AG04449 (cell line): Measurements from ENCODE around the gene KIF22.

Experiments used
- CTCF ChIA-PET: fragments of 350-600 bp; formaldehyde crosslinking; extraction: SDS; loops from one replicate; lab custom pipeline; 2021; ENCODE audit warnings: antibody characterized with exemption; lab: Yijun Ruan, JAX
- POLR2A ChIA-PET: fragments of 400-600, 350-600 bp; formaldehyde crosslinking; extraction: SDS; loops from one replicate; lab custom pipeline; 2020; ENCODE audit warnings: antibody characterized with exemption, inconsistent platforms; lab: Yijun Ruan, JAX
- DNase-seq: peaks from one replicate; pipeline ENCODE4 v3.0.0-alpha.2; 2010; ENCODE audit warnings: low read depth, low spot score
- H3K4me3 ChIP-seq: 2 replicates; pipeline ENCODE4 v1.5.1; 2011; ENCODE audit warnings: low read depth, mild to moderate bottlenecking, control low read depth, low read length
- TF ChIP-seq, protein P1 (sequence below): IDR thresholded peaks from one replicate; pipeline ENCODE4 v1.5.1; 2011; ENCODE audit warnings: mild to moderate bottlenecking, moderate library complexity, low read length, control low read depth, inconsistent platforms; ENCODE audit not compliant: insufficient read depth; ENCODE audit errors: missing control alignments

Gene KIF22

GRCh38 chr16:29813644-29814562, 23.4 kb downstream of the KIF22 start:
- TF ChIP-seq, protein P1, sequence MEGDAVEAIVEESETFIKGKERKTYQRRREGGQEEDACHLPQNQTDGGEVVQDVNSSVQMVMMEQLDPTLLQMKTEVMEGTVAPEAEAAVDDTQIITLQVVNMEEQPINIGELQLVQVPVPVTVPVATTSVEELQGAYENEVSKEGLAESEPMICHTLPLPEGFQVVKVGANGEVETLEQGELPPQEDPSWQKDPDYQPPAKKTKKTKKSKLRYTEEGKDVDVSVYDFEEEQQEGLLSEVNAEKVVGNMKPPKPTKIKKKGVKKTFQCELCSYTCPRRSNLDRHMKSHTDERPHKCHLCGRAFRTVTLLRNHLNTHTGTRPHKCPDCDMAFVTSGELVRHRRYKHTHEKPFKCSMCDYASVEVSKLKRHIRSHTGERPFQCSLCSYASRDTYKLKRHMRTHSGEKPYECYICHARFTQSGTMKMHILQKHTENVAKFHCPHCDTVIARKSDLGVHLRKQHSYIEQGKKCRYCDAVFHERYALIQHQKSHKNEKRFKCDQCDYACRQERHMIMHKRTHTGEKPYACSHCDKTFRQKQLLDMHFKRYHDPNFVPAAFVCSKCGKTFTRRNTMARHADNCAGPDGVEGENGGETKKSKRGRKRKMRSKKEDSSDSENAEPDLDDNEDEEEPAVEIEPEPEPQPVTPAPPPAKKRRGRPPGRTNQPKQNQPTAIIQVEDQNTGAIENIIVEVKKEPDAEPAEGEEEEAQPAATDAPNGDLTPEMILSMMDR: no peak
- CTCF ChIA-PET: interaction anchor here (1.0 kb wide), 1 partner anchor 192 kb away, joined by 3 read pairs; no protein-coding TSS in a partner anchor
- no peak overlapping the region; the same call in none of the 2 replicates for H3K4me3 ChIP-seq
- DNase-seq: no peak
- POLR2A ChIA-PET: no interaction called here

- peak overlapping the region; percentile 85 for H3K4me3 ChIP-seq
- no peak for DNase-seq
- POLR2A ChIA-PET: no interaction called here
- CTCF ChIA-PET: no interaction called here
- TF ChIP-seq, protein P1: no peak
These were observed 24.0 kb downstream of the KIF22 start for GRCh38 chr16:29814592-29814991.

GRCh38 chr16:29815032-29815721, 24.6 kb downstream of the KIF22 start:
- CTCF ChIA-PET: interaction anchor here (0.6 to 3.4 kb wide), 9 partner anchors 8 to 157 kb away, joined by 3 to 32 read pairs (median 4); partner anchors contain the start of genes KIF22 and MAZ
- POLR2A ChIA-PET: interaction anchor here (0.6 to 2.1 kb wide), 8 partner anchors 8 to 204 kb away, joined by 3 to 25 read pairs (median 4); partner anchors contain the start of genes CDIPT and MAZ
- DNase-seq: no peak
- TF ChIP-seq, protein P1: no peak
- H3K4me3 ChIP-seq: peak overlapping the region; percentile 85

GRCh38 chr16:29815793-29816693, 25.5 kb downstream of the KIF22 start, which contains the start of gene PAGR1:
Gene PAGR1, plus strand, starts transcription at chr16:29816152. Its CDS starts 374 bp downstream, at chr16:29816526.
- H3K4me3 ChIP-seq: peak within 1 kb of the TSS; percentile 85
- CTCF ChIA-PET: interaction anchor here (0.6 to 3.4 kb wide), 12 partner anchors 8 to 156 kb away, joined by 3 to 32 read pairs (median 4); partner anchors contain the start of genes KIF22 and MAZ
- POLR2A ChIA-PET: interaction anchor here (0.6 to 2.1 kb wide), 11 partner anchors 8 to 676 kb away, joined by 3 to 25 read pairs (median 4); partner anchors contain the start of genes ASPHD1, CDIPT and MAZ
- peak; percentile 98 for DNase-seq
- TF ChIP-seq, protein P1: peak; percentile 91

DNA sequence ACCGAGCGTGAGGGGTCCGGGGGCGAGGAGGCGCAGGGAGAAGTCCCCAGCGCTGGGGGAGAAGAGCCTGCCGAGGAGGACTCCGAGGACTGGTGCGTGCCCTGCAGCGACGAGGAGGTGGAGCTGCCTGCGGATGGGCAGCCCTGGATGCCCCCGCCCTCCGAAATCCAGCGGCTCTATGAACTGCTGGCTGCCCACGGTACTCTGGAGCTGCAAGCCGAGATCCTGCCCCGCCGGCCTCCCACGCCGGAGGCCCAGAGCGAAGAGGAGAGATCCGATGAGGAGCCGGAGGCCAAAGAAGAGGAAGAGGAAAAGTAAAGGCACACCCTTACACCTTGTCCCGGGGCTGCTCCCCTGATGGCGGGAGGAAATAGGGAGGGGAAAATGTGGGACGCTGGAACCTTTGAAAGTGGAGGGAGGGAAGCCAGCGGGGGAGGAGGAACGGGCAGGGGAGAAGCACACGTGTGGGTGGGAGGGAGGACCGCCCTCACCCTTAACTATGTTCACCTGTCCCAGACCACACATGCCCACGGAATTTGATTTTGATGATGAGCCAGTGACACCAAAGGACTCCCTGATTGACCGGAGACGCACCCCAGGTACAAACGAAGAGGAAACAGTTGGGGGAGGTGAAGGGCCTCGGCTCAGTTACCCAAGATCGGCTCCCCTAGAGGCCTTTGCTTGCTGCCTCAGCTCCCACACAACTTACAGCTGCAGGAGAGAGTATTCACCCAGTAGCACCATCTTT, 26.3 kb downstream of the KIF22 start:
- ChIA-PET POLR2A (interaction anchor here (0.6 to 2.1 kb wide), 6 partner anchors 10 to 677 kb away, joined by 3 to 25 read pairs (median 4); partner anchors contain the start of genes ASPHD1, CDIPT and MAZ), CTCF (interaction anchor here (0.7 to 3.4 kb wide), 6 partner anchors 9 to 117 kb away, joined by 4 to 32 read pairs (median 6); partner anchors contain the start of gene MAZ)
- TF ChIP-seq, protein P1: peak; percentile 8
- no peak for DNase-seq
- H3K4me3 ChIP-seq: peak overlapping the region; percentile 85
